GM23338 (cell line): ENCODE results near the gene PDHB. TPM values are rescaled to one million over a fixed set of nuclear protein-coding genes. Genes with fewer than 3 reads are reported as not detected.

ENCODE experiments used
- ATAC-seq: fragments of 200-7000 bp; cut with Tn5 transposase; 3 replicates; pipeline ENCODE4 v1.9.1; 2020
- DNase-seq: peaks from one replicate; pipeline ENCODE4 v3.0.0-alpha.2; 2015; ENCODE audit warnings: low spot score
- H2AFZ ChIP-seq: fragments of 200-600 bp; sonication (generic); 2 replicates; pipeline ENCODE4 v1.8.0; 2016; ENCODE audit warnings: antibody characterized with exemption, mild to moderate bottlenecking, moderate library complexity
- H3F3A ChIP-seq: fragments of 200-600 bp; sonication (generic); replicated peaks from 2 replicates; pipeline ENCODE4 v1.8.0; 2017; ENCODE audit warnings: antibody characterized with exemption, mixed run types, low read depth
- H3K27ac ChIP-seq: fragments of 200-600 bp; sonication (generic); 2 replicates; pipeline ENCODE4 v1.6.1; 2016; ENCODE audit warnings: low read depth
- H3K27me3 ChIP-seq: fragments of 200-600 bp; sonication (generic); 2 replicates; pipeline ENCODE4 v1.8.0; 2016; ENCODE audit warnings: mild to moderate bottlenecking, mixed run types, moderate library complexity; ENCODE audit not compliant: insufficient read depth
- H3K36me3 ChIP-seq: fragments of 200-600 bp; sonication (generic); 2 replicates; pipeline ENCODE4 v1.8.0; 2016; ENCODE audit warnings: mild to moderate bottlenecking; ENCODE audit not compliant: insufficient read depth
- H3K4me1 ChIP-seq: fragments of 200-600 bp; sonication (generic); 2 replicates; pipeline ENCODE4 v1.8.0; 2016; ENCODE audit warnings: mild to moderate bottlenecking, moderate library complexity; ENCODE audit not compliant: insufficient read depth
- H3K4me2 ChIP-seq: fragments of 200-600 bp; sonication (generic); 2 replicates; pipeline ENCODE4 v1.7.1; 2017; ENCODE audit warnings: mixed run types
- H3K4me3 ChIP-seq: fragments of 200-600 bp; sonication (generic); 2 replicates; pipeline ENCODE4 v1.6.1; 2016; ENCODE audit warnings: mixed run types
- H3K79me2 ChIP-seq: fragments of 200-600 bp; sonication (generic); replicated peaks from 2 replicates; pipeline ENCODE4 v1.8.0; 2017; ENCODE audit warnings: mild to moderate bottlenecking; ENCODE audit not compliant: insufficient read depth
- H3K9me2 ChIP-seq: fragments of 200-600 bp; sonication (generic); 2 replicates; pipeline ENCODE4 v1.8.0; 2017; ENCODE audit not compliant: insufficient read depth
- H4K20me1 ChIP-seq: fragments of 200-600 bp; sonication (generic); replicated peaks from 2 replicates; pipeline ENCODE4 v1.8.0; 2017; ENCODE audit warnings: mild to moderate bottlenecking; ENCODE audit not compliant: insufficient read depth
- H3K27ac Mint-ChIP-seq: 2 replicates; pipeline ENCODE4 v1.8.0; 2020; ENCODE audit warnings: inconsistent platforms, mild to moderate bottlenecking, moderate library complexity, mixed read lengths
- H3K27me3 Mint-ChIP-seq: 3 replicates; pipeline ENCODE4 v1.8.0; 2022; ENCODE audit warnings: low read depth, mild to moderate bottlenecking, moderate library complexity, mixed read lengths, inconsistent platforms; ENCODE audit not compliant: insufficient read depth, poor library complexity
- H3K36me3 Mint-ChIP-seq: 3 replicates; pipeline ENCODE4 v1.8.0; 2021; ENCODE audit warnings: low read depth, mild to moderate bottlenecking, inconsistent platforms, moderate library complexity, mixed read lengths
- H3K4me1 Mint-ChIP-seq: 3 replicates; pipeline ENCODE4 v1.8.0; 2020; ENCODE audit warnings: mild to moderate bottlenecking, inconsistent platforms, mixed read lengths
- H3K4me3 Mint-ChIP-seq: 3 replicates; pipeline ENCODE4 v1.8.0; 2021; ENCODE audit warnings: moderate library complexity, mild to moderate bottlenecking, inconsistent platforms, mixed read lengths
- H3K9me3 Mint-ChIP-seq: 3 replicates; pipeline ENCODE4 v1.8.0; 2020; ENCODE audit warnings: moderate library complexity, mild to moderate bottlenecking, inconsistent platforms, mixed read lengths
- POLR2AphosphoS5 ChIP-seq: IDR thresholded peaks from 2 replicates; pipeline ENCODE4 v1.6.1; 2016; ENCODE audit warnings: antibody characterized with exemption, low read depth
- REST ChIP-seq: IDR thresholded peaks from one replicate; pipeline ENCODE4 v1.6.1; 2018; ENCODE audit warnings: antibody characterized with exemption; ENCODE audit not compliant: unreplicated experiment
- STAT1 ChIP-seq: IDR thresholded peaks from one replicate; pipeline ENCODE4 v1.6.1; 2016; ENCODE audit warnings: antibody characterized with exemption; ENCODE audit not compliant: unreplicated experiment
- ZNF462 ChIP-seq: fragments of 250-450 bp; sonication (Bioruptor Pico); IDR thresholded peaks from 2 replicates; pipeline ENCODE4 v1.5.0; 2020; ENCODE audit warnings: mild to moderate bottlenecking, moderate library complexity
- polyA plus RNA-seq: library from polyadenylated mRNA; unstranded; fragments of >200 nt; fragmentation: Nextera tagmentation; extraction: Ambion mirVana; gene quantifications from 2 replicates; pipeline ENCODE4 v1.2.1, GENCODE V29; 2016
- total RNA-seq: library from RNA; depleted of rRNA; stranded (reverse); fragments of >200 nt; shearing (Covaris generic); gene quantifications from 2 replicates; pipeline ENCODE4 v1.2.3, GENCODE V29; 2014

PDHB gene
- total and polyA plus RNA-seq, 2 experiments from 2014 or later = 172 to 222 TPM

DNA sequence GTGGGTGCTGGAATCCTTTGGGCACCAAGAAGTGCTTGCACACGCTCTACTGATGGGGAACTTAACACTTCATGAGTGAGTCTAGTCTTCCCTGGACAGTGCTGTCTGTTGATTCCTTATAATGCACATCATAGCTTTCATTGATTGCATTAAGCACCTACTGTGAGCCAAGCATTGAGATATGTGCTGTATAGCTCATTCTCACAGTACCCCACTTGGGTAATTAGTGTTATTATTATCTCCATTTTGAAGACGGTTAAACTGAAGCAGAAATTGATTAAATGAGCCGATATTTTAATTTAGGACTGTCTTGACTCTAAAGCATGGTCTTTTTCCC is 504 bp upstream of the PDHB start (continued):
- TF ChIP-seq REST (no peak), STAT1 (no peak), POLR2AphosphoS5 (no peak; the same call in 1 of the 2 replicates)

DNA sequence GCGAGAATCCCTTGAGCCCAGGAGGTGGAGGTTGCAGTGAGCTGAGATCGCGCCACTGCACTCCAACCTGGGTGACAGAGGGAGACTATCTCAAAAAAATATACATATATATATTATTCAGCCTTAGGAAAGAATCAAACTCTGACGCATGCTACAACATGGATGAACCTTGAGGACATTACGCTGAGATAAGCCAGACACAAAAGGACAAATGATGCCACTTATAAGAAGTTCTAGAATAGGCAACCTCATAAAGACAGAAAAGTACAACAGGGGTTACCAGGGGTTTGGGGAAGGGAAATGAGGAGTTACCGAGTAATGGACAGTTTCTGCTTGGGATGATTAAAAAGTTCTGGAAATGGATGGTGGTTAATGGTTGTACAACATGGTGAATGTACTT is 727 bp downstream of the PDHB start:
- Histone ChIP-seq H3K9me2 (peaks cover 3% of the 10 kb centered on the region; the same call in 1 of the 2 replicates), H3K27me3 (no peaks in the 10 kb centered on the region), H3K36me3 (peaks cover 44% of the 10 kb centered on the region), H4K20me1 (peaks cover 3% of the 10 kb centered on the region; the same call in 1 of the 2 replicates), H3K4me3 (peak overlapping the region; percentile 75), H3K4me1 (peaks cover 30% of the 10 kb centered on the region), H3K4me2 (peak overlapping the region; percentile 93), H3K27ac (peak overlapping the region; percentile 81; the same call in 1 of the 2 replicates), H3F3A (peaks cover 6% of the 10 kb centered on the region; the same call in 1 of the 2 replicates), H3K79me2 (peaks cover 29% of the 10 kb centered on the region), H2AFZ (no peak overlapping the region)
- H3K9me3 Mint-ChIP-seq = peaks cover 10% of the 10 kb centered on the region
- ATAC-seq (no peak), DNase-seq (no peak)
- H3K27ac Mint-ChIP-seq = peak overlapping the region; percentile 97
- peak overlapping the region; percentile 90 for H3K4me3 Mint-ChIP-seq
- peaks cover 35% of the 10 kb centered on the region for H3K4me1 Mint-ChIP-seq
- TF ChIP-seq REST (no peak), ZNF462 (no peak)
- peaks cover 12% of the 10 kb centered on the region for H3K27me3 Mint-ChIP-seq
- H3K36me3 Mint-ChIP-seq = peaks cover 47% of the 10 kb centered on the region
